ENCODE results near the gene REM2. TPM values are rescaled to one million over a fixed set of nuclear protein-coding genes. Genes with fewer than 3 reads are reported as not detected.

The REM2 gene
- total RNA-seq, 1 experiment from 2014 or later: 0.18 TPM

DNA sequence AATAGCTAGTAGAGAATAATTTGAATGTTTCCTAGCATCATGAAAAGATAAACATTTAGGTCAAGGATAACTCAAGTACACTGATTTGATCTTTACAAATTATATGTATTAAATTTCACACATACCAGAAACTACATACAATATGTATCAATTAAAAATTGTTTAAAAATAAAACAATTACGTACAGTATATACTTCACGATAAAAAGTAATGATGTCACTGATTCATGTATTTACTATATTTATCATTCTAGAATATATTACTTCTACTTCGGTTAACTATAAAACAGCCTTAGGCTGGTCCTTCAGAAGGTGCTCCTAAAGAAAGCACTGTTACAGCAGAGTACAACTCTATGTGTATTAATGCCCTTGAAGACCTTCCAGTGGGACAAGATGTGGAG, 24.4 kb downstream of the REM2 start:
- CTCF ChIA-PET: no interaction called here
- in situ Hi-C loops (cut with HindIII; ENCODE audit: low pct_unique_long_range_greater_than_20kb, low sequenced_read_pairs) (no loop called here), intact Hi-C loops (cut with micrococcal nuclease; ENCODE audit: unreplicated experiment) (no loop called here)
- no TSS peak for BruUV-seq (replicated peaks)
- Histone ChIP-seq H3K4me3 (ENCODE audit: low read depth in 2 of 2, low read length in 2 of 2) (no peak overlapping the region), H3K27ac (ENCODE audit: low read length) (no peak overlapping the region), H3K4me1 (ENCODE audit: control insufficient read depth, insufficient read depth, low read length) (no peaks in the 10 kb centered on the region), H3K36me3 (ENCODE audit: control insufficient read depth, insufficient read depth, low read length) (peaks cover 19% of the 10 kb centered on the region), H3K27me3 (ENCODE audit: control insufficient read depth, insufficient read depth, low read length) (no peaks in the 10 kb centered on the region), H3K9me3 (ENCODE audit: control insufficient read depth, insufficient read depth, low read depth, low read length) (no peaks in the 10 kb centered on the region)
- ATAC-seq: no peak
- POLR2A ChIA-PET: no interaction called here
- no peak for TF ChIP-seq POLR2AphosphoS5 (IDR thresholded peaks at IDR 0.05; ENCODE audit: low read depth, low read length)
- TF ChIP-seq SIN3A (IDR thresholded peaks at IDR 0.05; ENCODE audit: borderline replicate concordance, insufficient read depth, low read depth, low read length): no peak
- no peak for TF ChIP-seq TCF7L2 (IDR thresholded peaks at IDR 0.05; ENCODE audit: low read depth, low read length)
- no peak for TF ChIP-seq REST (IDR thresholded peaks at IDR 0.05; ENCODE audit: insufficient read depth in 1 of 2, low read depth in 2 of 2, low read length in 1 of 2)
- TF ChIP-seq, protein P1, sequence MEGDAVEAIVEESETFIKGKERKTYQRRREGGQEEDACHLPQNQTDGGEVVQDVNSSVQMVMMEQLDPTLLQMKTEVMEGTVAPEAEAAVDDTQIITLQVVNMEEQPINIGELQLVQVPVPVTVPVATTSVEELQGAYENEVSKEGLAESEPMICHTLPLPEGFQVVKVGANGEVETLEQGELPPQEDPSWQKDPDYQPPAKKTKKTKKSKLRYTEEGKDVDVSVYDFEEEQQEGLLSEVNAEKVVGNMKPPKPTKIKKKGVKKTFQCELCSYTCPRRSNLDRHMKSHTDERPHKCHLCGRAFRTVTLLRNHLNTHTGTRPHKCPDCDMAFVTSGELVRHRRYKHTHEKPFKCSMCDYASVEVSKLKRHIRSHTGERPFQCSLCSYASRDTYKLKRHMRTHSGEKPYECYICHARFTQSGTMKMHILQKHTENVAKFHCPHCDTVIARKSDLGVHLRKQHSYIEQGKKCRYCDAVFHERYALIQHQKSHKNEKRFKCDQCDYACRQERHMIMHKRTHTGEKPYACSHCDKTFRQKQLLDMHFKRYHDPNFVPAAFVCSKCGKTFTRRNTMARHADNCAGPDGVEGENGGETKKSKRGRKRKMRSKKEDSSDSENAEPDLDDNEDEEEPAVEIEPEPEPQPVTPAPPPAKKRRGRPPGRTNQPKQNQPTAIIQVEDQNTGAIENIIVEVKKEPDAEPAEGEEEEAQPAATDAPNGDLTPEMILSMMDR (IDR thresholded peaks at IDR 0.05): no peak
- DNase-seq (ENCODE audit: low read depth, low spot score): no peak

- DNase-seq (ENCODE audit: low read depth, low spot score) (no peak), ATAC-seq (no peak)
- Histone ChIP-seq H3K27ac (ENCODE audit: low read length) (no peak overlapping the region), H3K4me1 (ENCODE audit: control insufficient read depth, insufficient read depth, low read length) (no peaks in the 10 kb centered on the region), H3K4me3 (ENCODE audit: low read depth in 2 of 2, low read length in 2 of 2) (no peak overlapping the region), H3K27me3 (ENCODE audit: control insufficient read depth, insufficient read depth, low read length) (no peaks in the 10 kb centered on the region), H3K36me3 (ENCODE audit: control insufficient read depth, insufficient read depth, low read length) (peaks cover 19% of the 10 kb centered on the region), H3K9me3 (ENCODE audit: control insufficient read depth, insufficient read depth, low read depth, low read length) (no peaks in the 10 kb centered on the region)
- in situ Hi-C loops (cut with HindIII; ENCODE audit: low pct_unique_long_range_greater_than_20kb, low sequenced_read_pairs): no loop called here
- intact Hi-C loops (cut with micrococcal nuclease; ENCODE audit: unreplicated experiment): no loop called here
- ChIA-PET POLR2A (no interaction called here), CTCF (no interaction called here)
- BruUV-seq (replicated peaks): no TSS peak
- TF ChIP-seq, protein P1 (IDR thresholded peaks at IDR 0.05): no peak
- TF ChIP-seq SIN3A (IDR thresholded peaks at IDR 0.05; ENCODE audit: borderline replicate concordance, insufficient read depth, low read depth, low read length) (no peak), POLR2AphosphoS5 (IDR thresholded peaks at IDR 0.05; ENCODE audit: low read depth, low read length) (no peak), REST (IDR thresholded peaks at IDR 0.05; ENCODE audit: insufficient read depth in 1 of 2, low read depth in 2 of 2, low read length in 1 of 2) (no peak), TCF7L2 (IDR thresholded peaks at IDR 0.05; ENCODE audit: low read depth, low read length) (no peak)
These were observed 25.6 kb downstream of the REM2 start for GRCh38 chr14:22908601-22909000.
